ENCODE measurements around the gene POFUT2.

POFUT2 gene

DNA sequence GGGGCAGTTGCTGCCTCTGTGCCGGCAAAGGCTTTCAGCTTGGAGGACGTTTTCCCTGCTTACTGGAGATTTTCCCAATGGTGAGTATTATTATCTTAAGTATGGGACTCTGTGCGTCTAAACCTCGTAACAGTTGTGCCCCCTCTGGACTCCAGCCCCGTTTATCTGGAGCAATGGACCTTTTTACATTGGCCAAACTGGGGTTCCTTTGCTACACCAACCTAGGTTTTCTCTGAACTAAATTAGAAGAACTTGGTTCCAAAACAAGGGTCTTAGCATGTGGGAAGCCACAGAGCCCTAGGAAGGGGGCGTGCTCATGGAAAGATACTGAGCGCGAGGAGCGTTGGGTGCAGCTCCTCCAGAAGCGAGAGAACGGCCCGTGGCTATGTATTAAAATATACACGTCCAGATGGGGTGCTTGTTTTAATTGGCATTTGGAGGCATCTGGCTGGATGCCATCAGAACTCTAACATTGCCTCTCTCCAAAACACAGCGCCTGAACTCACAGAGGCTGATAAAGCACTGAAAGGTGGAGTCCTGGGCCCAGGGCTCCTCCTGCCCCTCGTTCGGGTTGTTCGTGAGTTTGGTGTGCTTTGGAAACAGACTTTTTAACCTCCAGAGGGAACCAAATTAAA is 28.4 kb downstream of the POFUT2 start:
- DNase-seq (ENCODE audit: low read depth): peak; percentile 13
- no peak overlapping the region for H3K4me3 ChIP-seq (ENCODE audit: low read depth, low read length)
- TF ChIP-seq, protein P1, sequence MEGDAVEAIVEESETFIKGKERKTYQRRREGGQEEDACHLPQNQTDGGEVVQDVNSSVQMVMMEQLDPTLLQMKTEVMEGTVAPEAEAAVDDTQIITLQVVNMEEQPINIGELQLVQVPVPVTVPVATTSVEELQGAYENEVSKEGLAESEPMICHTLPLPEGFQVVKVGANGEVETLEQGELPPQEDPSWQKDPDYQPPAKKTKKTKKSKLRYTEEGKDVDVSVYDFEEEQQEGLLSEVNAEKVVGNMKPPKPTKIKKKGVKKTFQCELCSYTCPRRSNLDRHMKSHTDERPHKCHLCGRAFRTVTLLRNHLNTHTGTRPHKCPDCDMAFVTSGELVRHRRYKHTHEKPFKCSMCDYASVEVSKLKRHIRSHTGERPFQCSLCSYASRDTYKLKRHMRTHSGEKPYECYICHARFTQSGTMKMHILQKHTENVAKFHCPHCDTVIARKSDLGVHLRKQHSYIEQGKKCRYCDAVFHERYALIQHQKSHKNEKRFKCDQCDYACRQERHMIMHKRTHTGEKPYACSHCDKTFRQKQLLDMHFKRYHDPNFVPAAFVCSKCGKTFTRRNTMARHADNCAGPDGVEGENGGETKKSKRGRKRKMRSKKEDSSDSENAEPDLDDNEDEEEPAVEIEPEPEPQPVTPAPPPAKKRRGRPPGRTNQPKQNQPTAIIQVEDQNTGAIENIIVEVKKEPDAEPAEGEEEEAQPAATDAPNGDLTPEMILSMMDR (conservative IDR thresholded peaks at IDR 0.05; ENCODE audit: low read depth, low read length): no peak

DNA sequence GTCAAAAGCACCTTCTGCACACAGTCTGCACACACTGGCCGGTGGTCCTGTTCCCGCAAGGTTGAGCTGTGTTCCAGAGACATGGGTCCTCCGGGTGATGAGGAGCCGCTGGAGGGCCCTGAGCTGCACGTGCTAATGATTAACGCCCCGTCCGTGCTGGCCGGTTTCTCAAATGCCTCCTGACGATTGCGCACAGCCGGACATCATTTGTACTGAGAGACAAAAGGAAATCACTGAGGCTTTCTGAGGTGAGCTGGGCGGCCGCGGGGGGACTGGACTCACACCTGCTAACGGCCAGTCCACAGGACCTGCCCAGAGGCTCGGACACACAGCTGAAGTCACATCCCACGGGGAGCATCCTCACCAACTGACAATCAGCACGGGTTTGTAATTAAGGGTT is 29.2 kb downstream of the POFUT2 start:
- TF ChIP-seq, protein P1 (conservative IDR thresholded peaks at IDR 0.05; ENCODE audit: low read depth, low read length): no peak
- H3K4me3 ChIP-seq (ENCODE audit: low read depth, low read length): no peak overlapping the region
- no peak for DNase-seq (ENCODE audit: low read depth)

DNA sequence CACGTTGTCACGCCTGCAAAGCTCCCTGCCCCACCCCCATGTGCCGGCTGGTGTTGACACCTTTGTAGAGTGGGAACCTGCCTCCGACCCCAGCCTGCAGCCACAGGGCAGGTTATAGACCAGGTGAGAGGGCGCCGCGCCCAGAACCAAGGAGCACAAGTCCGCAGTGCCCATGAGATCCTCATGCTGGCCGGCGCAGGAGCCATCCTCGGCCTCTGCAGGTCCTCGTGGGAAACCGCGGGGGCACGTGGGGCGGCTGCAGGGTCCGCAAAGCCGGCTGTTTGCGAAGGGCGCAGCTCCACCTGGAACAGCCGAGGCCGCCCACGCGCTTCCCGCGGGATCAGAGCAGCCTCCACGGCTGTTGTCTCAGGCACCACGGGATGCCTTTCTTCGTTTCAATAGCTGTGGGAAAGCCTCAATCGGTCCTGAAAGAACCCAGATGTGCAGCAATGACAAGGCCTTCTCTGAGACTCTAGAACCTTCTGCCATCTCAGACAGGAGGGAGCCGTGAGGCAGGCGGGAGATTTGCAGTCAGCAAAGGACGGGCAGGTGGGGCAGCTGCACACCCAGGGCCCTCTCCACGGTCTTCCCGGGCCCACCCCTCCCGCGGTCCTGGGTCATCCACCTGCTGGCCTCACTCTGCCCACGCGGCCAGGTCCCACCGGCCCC is 29.9 kb downstream of the POFUT2 start:
- TF ChIP-seq, protein P1 (conservative IDR thresholded peaks at IDR 0.05; ENCODE audit: low read depth, low read length): no peak
- H3K4me3 ChIP-seq (ENCODE audit: low read depth, low read length): no peak overlapping the region
- DNase-seq (ENCODE audit: low read depth): no peak

DNA sequence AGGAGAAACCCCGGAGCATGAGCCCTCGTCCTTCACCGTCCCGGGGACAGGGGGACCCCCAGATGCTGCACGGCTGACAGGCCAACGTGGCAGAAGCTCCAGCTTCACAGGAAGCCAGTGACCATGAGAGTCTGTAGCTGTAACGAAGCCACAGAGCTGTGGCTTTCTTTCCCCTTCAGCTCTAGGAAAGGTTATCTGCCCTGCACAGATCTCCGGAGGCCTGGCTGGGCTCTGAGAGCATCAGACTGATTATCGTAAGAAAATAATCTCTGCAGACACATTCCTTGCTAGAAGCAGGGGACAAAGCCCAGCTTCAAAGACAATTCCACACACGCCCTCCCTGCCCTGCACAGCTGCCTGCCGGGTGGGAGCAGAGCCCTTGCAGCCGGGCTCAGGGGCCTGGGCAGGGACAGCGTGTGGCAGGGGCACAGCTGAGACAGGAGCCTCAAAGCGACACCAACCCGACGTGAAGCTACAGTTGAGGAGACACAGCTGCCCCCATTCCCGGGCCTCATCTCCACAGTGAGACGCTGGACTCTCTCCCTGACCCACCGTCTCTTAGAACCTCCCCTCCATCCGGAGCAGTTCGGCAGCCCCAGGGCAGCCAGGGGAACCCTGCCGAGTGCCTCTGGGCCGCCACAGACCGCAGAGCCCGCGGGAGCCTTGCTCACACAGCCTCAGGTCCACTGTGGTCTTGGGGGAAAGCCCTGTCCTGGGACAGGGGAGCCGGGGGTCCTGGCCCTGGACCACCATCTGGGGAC is 30.6 kb downstream of the POFUT2 start:
- peak; percentile 22 for DNase-seq (ENCODE audit: low read depth)

DNA sequence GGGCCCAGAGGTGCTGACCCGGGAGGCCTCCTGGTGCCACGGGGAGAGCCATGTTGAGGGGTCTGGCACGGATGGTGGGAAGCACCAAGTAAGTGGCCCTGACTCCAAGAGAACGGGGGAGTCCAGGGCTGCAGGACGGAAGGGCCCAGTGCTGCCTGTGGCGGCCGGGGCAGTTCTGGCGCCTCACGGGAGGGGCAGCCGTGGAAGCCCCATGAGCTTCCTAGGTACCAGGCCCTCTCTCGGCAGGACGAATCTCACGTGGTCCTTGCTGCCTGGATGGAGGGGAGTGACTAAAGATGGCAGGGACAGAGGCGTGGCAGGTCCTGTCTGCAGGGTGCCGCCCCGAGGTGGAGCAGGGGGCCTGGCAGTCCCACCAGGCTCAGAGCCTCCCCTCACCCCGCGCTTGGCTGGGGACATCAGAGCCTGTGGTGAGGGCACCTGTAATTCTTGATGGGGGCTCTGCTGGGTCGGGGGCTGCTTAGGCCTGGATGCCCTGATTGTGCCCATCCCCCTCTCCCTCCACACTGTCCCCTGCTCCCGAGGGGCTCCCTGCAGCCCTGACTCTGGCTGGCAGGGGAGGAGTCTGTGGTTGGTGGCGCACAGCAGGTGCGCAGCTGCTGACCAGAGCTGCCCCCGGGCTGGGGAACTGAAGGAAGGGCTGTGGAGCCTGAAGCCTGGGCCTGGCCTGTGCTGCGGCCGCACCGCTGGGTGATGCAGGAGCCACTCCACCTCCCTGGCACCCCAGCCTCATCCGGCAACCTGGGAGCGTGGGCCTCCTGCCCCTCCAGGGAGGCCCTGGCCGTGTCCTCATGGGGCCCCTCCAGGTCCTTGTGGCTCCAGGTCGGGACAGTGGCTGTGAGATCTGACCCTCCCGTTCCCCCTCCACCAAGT is 31.4 kb downstream of the POFUT2 start:
- no peak overlapping the region for H3K4me3 ChIP-seq (ENCODE audit: low read depth, low read length)
- DNase-seq (ENCODE audit: low read depth): no peak
- TF ChIP-seq, protein P1 (conservative IDR thresholded peaks at IDR 0.05; ENCODE audit: low read depth, low read length): no peak

More for the DNA sequence above, 30.6 kb downstream of the POFUT2 start:
- TF ChIP-seq, protein P1 (conservative IDR thresholded peaks at IDR 0.05; ENCODE audit: low read depth, low read length): no peak
- H3K4me3 ChIP-seq (ENCODE audit: low read depth, low read length): no peak overlapping the region

DNA sequence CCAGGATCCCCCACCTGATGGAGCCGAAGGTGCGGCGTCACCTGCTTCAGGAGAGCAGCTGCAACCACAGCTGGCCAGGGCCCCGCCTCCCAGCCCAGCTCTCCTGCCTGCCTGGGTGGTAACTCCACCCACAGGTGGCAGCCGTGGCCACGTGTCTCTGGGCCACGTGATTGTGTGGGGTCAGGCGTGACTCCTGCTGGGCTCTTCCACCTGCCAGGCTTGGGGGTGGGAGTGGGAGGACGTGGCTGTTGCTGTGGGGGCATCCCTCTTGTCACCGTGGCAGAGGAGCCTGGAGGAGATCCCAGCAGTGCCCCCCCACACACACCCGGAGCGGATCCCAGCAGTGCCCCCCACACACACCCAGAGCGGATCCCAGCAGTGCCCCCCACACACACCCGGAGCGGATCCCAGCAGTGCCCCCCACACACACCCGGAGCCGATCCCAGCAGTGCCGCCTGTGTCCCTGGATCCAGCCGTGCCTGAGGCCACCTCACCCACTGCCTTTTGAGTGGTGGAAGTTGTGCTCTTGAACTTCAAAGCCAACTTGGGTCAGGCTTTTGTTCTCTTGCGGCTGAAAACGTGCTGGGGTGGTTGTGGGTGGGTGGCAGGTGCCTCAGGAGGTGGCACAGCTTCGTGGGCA is 32.2 kb downstream of the POFUT2 start:
- DNase-seq (ENCODE audit: low read depth): no peak
- no peak overlapping the region for H3K4me3 ChIP-seq (ENCODE audit: low read depth, low read length)
- TF ChIP-seq, protein P1 (conservative IDR thresholded peaks at IDR 0.05; ENCODE audit: low read depth, low read length): no peak

Data from choroid plexus epithelial cell (primary cell).